ENCODE results near the gene PLEKHF1. TPM values are rescaled to one million over a fixed set of nuclear protein-coding genes. Genes with fewer than 3 reads are reported as not detected.

PLEKHF1 gene
- total RNA-seq, 2 donors from 2014 or later: 2.6 to 2.8 TPM

DNA sequence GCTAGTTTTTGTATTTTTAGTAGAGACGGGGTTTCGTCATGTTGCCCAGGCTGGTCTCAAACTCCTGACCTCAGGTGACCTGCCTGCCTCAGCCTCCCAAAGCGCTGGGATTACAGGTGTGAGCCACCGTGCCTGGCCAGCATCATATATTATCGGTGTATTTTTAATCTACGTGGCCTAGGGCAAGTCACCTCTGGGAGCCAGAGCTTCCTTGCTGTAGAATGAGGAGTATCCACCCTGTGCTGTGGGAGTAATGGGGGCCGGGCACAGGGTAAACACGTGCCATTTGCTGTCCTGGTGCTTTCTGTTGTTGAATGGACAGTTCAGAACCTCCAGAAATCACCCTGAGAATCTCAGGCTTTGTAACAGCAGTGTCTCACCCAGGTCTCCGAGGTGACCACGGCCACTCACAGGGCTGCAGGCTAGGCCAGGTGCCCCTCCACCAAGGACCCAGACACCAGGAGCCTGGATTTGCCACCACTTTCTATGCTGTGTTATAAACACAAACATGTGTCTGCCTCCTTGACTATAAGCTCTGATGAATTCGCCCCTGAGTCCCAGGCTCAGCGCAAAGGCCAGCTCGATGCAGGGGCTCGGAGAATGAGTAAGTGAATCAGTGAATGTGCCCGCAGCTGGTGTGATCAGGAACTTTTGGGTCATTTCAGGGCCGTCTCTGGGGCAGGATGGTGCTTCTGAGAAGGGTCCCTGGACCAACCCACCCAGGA is 36.4 kb upstream of the PLEKHF1 start:
- TF ChIP-seq, protein P1, sequence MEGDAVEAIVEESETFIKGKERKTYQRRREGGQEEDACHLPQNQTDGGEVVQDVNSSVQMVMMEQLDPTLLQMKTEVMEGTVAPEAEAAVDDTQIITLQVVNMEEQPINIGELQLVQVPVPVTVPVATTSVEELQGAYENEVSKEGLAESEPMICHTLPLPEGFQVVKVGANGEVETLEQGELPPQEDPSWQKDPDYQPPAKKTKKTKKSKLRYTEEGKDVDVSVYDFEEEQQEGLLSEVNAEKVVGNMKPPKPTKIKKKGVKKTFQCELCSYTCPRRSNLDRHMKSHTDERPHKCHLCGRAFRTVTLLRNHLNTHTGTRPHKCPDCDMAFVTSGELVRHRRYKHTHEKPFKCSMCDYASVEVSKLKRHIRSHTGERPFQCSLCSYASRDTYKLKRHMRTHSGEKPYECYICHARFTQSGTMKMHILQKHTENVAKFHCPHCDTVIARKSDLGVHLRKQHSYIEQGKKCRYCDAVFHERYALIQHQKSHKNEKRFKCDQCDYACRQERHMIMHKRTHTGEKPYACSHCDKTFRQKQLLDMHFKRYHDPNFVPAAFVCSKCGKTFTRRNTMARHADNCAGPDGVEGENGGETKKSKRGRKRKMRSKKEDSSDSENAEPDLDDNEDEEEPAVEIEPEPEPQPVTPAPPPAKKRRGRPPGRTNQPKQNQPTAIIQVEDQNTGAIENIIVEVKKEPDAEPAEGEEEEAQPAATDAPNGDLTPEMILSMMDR (conservative IDR thresholded peaks at IDR 0.05): no peak
- Mint-ChIP-seq H3K27me3 (ENCODE audit: insufficient read depth) (no peaks in the 10 kb centered on the region), H3K4me3 (no peak overlapping the region), H3K4me1 (peaks cover 8% of the 10 kb centered on the region), H3K9me3 (no peaks in the 10 kb centered on the region), H3K36me3 (ENCODE audit: low read depth) (no peaks in the 10 kb centered on the region), H3K27ac (no peak overlapping the region)
- Histone ChIP-seq H3K36me3 (ENCODE audit: control insufficient read depth, insufficient read depth, low read length) (no peaks in the 10 kb centered on the region), H3K9me3 (ENCODE audit: control insufficient read depth, low read length) (no peaks in the 10 kb centered on the region), H3K4me3 (ENCODE audit: low read length) (no peak overlapping the region), H3K4me1 (ENCODE audit: control insufficient read depth, insufficient read depth, low read length) (no peaks in the 10 kb centered on the region), H3K9ac (ENCODE audit: extremely low read depth, low read length, poor library complexity, severe bottlenecking) (no peak overlapping the region), H3K27ac (ENCODE audit: low read depth, low read length) (no peak overlapping the region), H3K27me3 (ENCODE audit: control insufficient read depth, insufficient read depth, low read length, poor library complexity, severe bottlenecking) (no peaks in the 10 kb centered on the region)
- WGBS, 2 experiments (ENCODE audit: insufficient coverage in 1 of 2, insufficient read length in 1 of 2): 92 to 97% methylated on average over 11 to 16 of the region's 16 CpGs
- no peak for DNase-seq

- 93 to 94% methylated on average over 4 to 5 of the region's 5 CpGs for WGBS, 2 experiments (ENCODE audit: insufficient coverage in 1 of 2, insufficient read length in 1 of 2)
- Histone ChIP-seq H3K9me3 (ENCODE audit: control insufficient read depth, low read length) (no peaks in the 10 kb centered on the region), H3K27me3 (ENCODE audit: control insufficient read depth, insufficient read depth, low read length, poor library complexity, severe bottlenecking) (no peaks in the 10 kb centered on the region), H3K4me3 (ENCODE audit: low read length) (no peak overlapping the region), H3K27ac (ENCODE audit: low read depth, low read length) (no peak overlapping the region), H3K9ac (ENCODE audit: extremely low read depth, low read length, poor library complexity, severe bottlenecking) (no peak overlapping the region), H3K4me1 (ENCODE audit: control insufficient read depth, insufficient read depth, low read length) (no peaks in the 10 kb centered on the region), H3K36me3 (ENCODE audit: control insufficient read depth, insufficient read depth, low read length) (no peaks in the 10 kb centered on the region)
- no peak for DNase-seq
- Mint-ChIP-seq H3K27ac (no peak overlapping the region), H3K4me1 (peaks cover 6% of the 10 kb centered on the region), H3K36me3 (ENCODE audit: low read depth) (no peaks in the 10 kb centered on the region), H3K4me3 (no peak overlapping the region), H3K27me3 (ENCODE audit: insufficient read depth) (no peaks in the 10 kb centered on the region), H3K9me3 (no peaks in the 10 kb centered on the region)
- TF ChIP-seq, protein P1 (conservative IDR thresholded peaks at IDR 0.05): no peak
Measured at GRCh38 chr19:29629836-29630534, 35.3 kb upstream of the PLEKHF1 start.

GRCh38 chr19:29630655-29631054 is 34.6 kb upstream of the PLEKHF1 start:
- Histone ChIP-seq H3K4me3 (ENCODE audit: low read length) (no peak overlapping the region), H3K9ac (ENCODE audit: extremely low read depth, low read length, poor library complexity, severe bottlenecking) (no peak overlapping the region), H3K9me3 (ENCODE audit: control insufficient read depth, low read length) (no peaks in the 10 kb centered on the region), H3K36me3 (ENCODE audit: control insufficient read depth, insufficient read depth, low read length) (no peaks in the 10 kb centered on the region), H3K27me3 (ENCODE audit: control insufficient read depth, insufficient read depth, low read length, poor library complexity, severe bottlenecking) (no peaks in the 10 kb centered on the region), H3K27ac (ENCODE audit: low read depth, low read length) (no peak overlapping the region), H3K4me1 (ENCODE audit: control insufficient read depth, insufficient read depth, low read length) (no peaks in the 10 kb centered on the region)
- Mint-ChIP-seq H3K27me3 (ENCODE audit: insufficient read depth) (no peaks in the 10 kb centered on the region), H3K4me1 (no peaks in the 10 kb centered on the region), H3K27ac (no peak overlapping the region), H3K9me3 (no peaks in the 10 kb centered on the region), H3K4me3 (no peak overlapping the region), H3K36me3 (ENCODE audit: low read depth) (no peaks in the 10 kb centered on the region)
- TF ChIP-seq, protein P1 (conservative IDR thresholded peaks at IDR 0.05): no peak
- 72 to 93% methylated on average over 2 of the region's 2 CpGs for WGBS, 2 experiments (ENCODE audit: insufficient coverage in 1 of 2, insufficient read length in 1 of 2)
- no peak for DNase-seq

Measured in endodermal cell (in vitro differentiated cells).